ENCODE measurements around the gene CAMTA1.

DNA sequence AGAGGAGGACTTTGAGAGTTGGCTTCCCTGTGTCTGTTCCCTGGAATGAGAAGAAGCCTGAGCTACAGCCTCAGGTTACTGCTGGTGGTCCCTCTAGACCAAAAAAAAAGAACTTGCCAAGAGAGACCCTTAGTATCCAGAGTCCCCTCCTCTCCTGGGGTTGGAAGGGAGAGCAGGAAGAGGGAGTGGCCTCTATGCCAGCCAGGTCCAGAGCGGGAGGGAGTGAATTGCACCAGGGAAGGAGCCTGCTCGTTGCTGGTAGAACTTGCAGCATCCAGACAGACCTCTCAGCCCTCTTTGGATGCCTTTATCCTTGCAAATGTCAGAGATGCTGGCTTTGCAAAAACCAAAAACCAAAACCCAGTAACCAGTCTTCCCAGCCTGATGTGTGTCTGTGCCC is 494.5 kb downstream of the CAMTA1 start:
- TF ChIP-seq EZH2 (IDR thresholded peaks at IDR 0.05; ENCODE audit: borderline replicate concordance, insufficient read depth, low read length, poor library complexity, severe bottlenecking) (no peak), POLR2AphosphoS5 (IDR thresholded peaks at IDR 0.05) (no peak)
- TF ChIP-seq, protein P1, sequence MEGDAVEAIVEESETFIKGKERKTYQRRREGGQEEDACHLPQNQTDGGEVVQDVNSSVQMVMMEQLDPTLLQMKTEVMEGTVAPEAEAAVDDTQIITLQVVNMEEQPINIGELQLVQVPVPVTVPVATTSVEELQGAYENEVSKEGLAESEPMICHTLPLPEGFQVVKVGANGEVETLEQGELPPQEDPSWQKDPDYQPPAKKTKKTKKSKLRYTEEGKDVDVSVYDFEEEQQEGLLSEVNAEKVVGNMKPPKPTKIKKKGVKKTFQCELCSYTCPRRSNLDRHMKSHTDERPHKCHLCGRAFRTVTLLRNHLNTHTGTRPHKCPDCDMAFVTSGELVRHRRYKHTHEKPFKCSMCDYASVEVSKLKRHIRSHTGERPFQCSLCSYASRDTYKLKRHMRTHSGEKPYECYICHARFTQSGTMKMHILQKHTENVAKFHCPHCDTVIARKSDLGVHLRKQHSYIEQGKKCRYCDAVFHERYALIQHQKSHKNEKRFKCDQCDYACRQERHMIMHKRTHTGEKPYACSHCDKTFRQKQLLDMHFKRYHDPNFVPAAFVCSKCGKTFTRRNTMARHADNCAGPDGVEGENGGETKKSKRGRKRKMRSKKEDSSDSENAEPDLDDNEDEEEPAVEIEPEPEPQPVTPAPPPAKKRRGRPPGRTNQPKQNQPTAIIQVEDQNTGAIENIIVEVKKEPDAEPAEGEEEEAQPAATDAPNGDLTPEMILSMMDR (IDR thresholded peaks at IDR 0.05; ENCODE audit: poor library complexity, severe bottlenecking) = no peak

Data from neural cell (in vitro differentiated cells).